Lung (tissue), 12 donors: ENCODE measurements around the gene NCAPH2. TPM values are rescaled to one million over a fixed set of nuclear protein-coding genes. Genes with fewer than 3 reads are reported as not detected.
A peak's percentile ranks its signal among the peaks of the same experiment; 100 is the strongest.

Source experiments
- ATAC-seq: fragments of 200-7000 bp; cut with Tn5 transposase; one replicate; pipeline ENCODE4 v1.9.1; 2020; ENCODE audit warnings: moderate number of reproducible peaks; ENCODE audit not compliant: insufficient read depth, low FRiP score
- DNase-seq, 3 donors: peaks; one replicate each; pipeline ENCODE4 v3.0.0-alpha.2; 2013 to 2017
- H3K27ac ChIP-seq, 2 donors: one replicate each; pipeline ENCODE4 v1.5.1; 2013; ENCODE audit warnings: mild to moderate bottlenecking in 2 of 2, moderate library complexity in 2 of 2, control low read depth in 1 of 2, inconsistent platforms in 1 of 2, low read depth in 1 of 2, low read length in 1 of 2
- H3K27me3 ChIP-seq, 3 donors: one replicate each; pipeline ENCODE4 v1.5.1; 2013; ENCODE audit warnings: low read length in 2 of 3; ENCODE audit not compliant: control insufficient read depth in 3 of 3, insufficient read depth in 3 of 3
- H3K36me3 ChIP-seq, 4 donors: one replicate each; pipeline ENCODE4 v1.5.1; 2013; ENCODE audit warnings: low read length in 4 of 4, mild to moderate bottlenecking in 1 of 4, moderate library complexity in 1 of 4; ENCODE audit not compliant: control insufficient read depth in 4 of 4, insufficient read depth in 4 of 4
- H3K4me1 ChIP-seq, 5 donors: one replicate each; pipeline ENCODE4 v1.5.1; 2013; ENCODE audit warnings: low read length in 5 of 5, mild to moderate bottlenecking in 2 of 5, moderate library complexity in 1 of 5; ENCODE audit not compliant: control insufficient read depth in 5 of 5, insufficient read depth in 5 of 5
- H3K4me3 ChIP-seq: one replicate; pipeline ENCODE4 v1.5.1; 2013; ENCODE audit warnings: mild to moderate bottlenecking, control low read depth, moderate library complexity
- H3K9ac ChIP-seq, 2 donors: one replicate each; pipeline ENCODE4 v1.5.1; 2013; ENCODE audit warnings: low read length in 2 of 2, control low read depth in 1 of 2; ENCODE audit not compliant: insufficient read depth in 1 of 2
- H3K9me3 ChIP-seq, 4 donors: one replicate each; pipeline ENCODE4 v1.5.1; 2013; ENCODE audit warnings: low read length in 3 of 4, mild to moderate bottlenecking in 1 of 4, moderate library complexity in 1 of 4; ENCODE audit not compliant: control insufficient read depth in 4 of 4, insufficient read depth in 3 of 4
- WGBS, 2 donors: extraction: QIAGEN DNeasy Blood & Tissue Kit; methylation state at CpG; one replicate each; pipeline ENCODE4 v1.1.7; 2013; 5-methylcytosine and 5-hydroxymethylcytosine counted together
- polyA plus RNA-seq, 2 donors: library from polyadenylated mRNA; stranded (reverse); fragments of 200-250 nt; gene quantifications; one replicate each; pipeline ENCODE4 v1.2.1, GENCODE V29; 2013
- total RNA-seq, 2 donors: library from RNA; depleted of rRNA in 1 of 2; stranded (reverse); fragments of >200 nt in 1 of 2; gene quantifications; one replicate each; pipeline ENCODE4 v1.2.1, GENCODE V29; 2014 to 2021
- TF ChIP-seq, protein P1 (sequence below): IDR thresholded peaks from 2 replicates; pipeline ENCODE4 v1.5.1; 2012; ENCODE audit warnings: mild to moderate bottlenecking; ENCODE audit errors: control extremely low read depth, extremely low read depth
- donor health status: control.
- donor health status: control.
- donor health status: Bipolar disorder and iron deficiency.
- donor health status: healthy.
- donor health status: DM: yes; HTN: yes; CAD: no.

NCAPH2 gene
- total and polyA plus RNA-seq, 4 donors: 27.8 to 64.4 (median 43.2) TPM

DNA sequence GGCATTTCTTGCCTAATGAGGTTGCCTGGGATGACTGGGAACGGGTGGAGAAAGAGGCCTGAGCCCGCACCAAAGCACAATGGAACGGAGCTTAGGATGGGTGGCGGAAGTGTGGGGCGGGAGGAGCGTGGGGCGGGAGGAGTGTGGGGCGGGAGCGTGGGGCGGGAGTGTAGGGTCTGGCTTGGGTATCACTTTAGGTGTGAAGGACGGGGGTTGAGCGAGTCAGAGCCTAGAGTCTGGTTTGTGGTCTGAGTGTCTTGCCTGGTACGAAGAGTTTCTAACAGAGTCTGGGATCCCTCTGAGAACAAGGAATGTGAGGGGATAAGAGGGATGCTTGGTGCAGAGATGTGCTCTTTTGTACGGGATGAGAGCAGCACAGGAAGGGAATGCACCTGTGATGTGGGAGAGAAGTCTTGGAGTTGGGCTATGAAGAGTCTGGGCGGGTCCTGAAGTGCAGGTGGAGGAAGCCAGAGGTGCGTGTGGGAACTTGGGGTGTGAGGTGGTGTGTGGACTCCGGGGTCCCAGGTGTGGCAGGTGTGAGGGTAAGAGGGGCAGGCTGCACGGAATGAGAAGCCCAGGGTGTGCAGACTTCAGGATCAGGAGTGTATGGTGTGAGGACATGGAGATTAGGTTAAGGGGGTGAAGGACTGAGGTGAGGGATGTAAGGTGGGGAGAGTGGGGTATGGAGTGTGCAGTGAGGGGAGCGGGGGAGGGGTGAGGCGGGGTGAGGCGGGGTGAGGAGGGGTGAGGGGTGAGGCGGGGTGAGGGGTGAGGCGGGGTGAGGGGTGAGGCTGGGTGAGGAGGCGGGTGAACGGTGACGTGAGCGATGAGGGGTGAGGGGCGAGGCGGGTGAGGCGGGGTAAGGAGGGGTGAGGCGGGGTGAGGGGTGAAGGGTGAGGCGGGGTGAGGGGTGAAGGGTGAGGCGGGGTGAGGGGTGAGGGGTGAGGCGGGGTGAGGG is 53.7 kb downstream of the NCAPH2 start:
- ATAC-seq (no peak), DNase-seq (no peak)
- Histone ChIP-seq H3K27me3 (peaks cover 0 to 10% (median 0%) of the 10 kb centered on the region in 3 donors), H3K36me3 (no peaks in the 10 kb centered on the region), H3K9me3 (no peaks in the 10 kb centered on the region), H3K4me3 (no peak overlapping the region), H3K4me1 (peaks cover 0 to 7% (median 0%) of the 10 kb centered on the region in 5 donors), H3K9ac (no peak overlapping the region), H3K27ac (no peak overlapping the region)
- 80% methylated on average over 23 to 29 of the region's 34 CpGs for WGBS, 2 donors
- TF ChIP-seq, protein P1, sequence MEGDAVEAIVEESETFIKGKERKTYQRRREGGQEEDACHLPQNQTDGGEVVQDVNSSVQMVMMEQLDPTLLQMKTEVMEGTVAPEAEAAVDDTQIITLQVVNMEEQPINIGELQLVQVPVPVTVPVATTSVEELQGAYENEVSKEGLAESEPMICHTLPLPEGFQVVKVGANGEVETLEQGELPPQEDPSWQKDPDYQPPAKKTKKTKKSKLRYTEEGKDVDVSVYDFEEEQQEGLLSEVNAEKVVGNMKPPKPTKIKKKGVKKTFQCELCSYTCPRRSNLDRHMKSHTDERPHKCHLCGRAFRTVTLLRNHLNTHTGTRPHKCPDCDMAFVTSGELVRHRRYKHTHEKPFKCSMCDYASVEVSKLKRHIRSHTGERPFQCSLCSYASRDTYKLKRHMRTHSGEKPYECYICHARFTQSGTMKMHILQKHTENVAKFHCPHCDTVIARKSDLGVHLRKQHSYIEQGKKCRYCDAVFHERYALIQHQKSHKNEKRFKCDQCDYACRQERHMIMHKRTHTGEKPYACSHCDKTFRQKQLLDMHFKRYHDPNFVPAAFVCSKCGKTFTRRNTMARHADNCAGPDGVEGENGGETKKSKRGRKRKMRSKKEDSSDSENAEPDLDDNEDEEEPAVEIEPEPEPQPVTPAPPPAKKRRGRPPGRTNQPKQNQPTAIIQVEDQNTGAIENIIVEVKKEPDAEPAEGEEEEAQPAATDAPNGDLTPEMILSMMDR: no peak

DNA sequence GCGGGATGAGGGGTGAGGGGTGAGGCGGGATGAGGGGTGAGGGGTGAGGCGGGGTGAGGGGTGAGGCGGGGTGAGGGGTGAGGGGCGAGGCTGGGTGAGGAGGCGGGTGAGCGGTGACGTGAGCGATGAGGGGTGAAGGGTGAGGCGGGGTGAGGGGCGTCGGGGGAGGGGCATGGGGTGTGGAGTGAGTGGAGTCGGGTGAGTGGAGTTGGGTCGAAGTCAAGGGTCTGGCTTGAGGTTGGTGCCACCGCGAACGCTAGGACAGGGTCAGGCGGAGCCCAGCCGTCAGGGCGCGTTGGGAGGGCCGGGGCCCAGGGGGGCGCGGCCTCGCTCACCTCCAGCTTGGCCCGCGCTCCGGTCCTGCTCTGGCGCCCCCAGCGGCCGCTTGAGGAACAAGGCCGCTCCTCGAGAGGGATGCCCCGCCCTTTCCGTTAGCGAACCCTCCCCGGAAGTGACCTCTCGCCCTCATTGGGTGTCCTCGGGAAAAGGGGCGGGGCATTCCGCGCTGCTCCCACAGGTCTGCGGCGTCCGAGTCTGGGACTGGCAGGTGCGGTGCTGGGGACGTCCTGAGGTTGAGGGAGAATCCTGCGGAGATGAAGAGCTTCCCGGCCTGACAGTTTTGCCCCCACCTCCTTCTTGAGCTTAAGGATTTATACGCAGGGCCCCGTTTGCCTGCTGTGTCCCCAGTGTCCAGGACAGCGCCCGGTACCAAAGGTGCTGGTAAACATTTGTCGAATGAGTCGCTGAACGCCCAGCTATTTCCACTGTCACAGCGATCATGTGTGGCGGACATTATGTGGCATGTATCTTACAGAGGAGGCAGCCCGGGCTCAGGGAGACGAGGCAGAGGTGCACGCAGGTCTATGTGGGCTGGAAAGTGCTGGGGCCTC is 54.7 kb downstream of the NCAPH2 start, which contains the start of gene SYCE3:
TSS of gene SYCE3 (minus strand) at position 397 of the 890 bp plus-strand sequence. CDS start 6,514 bp downstream, outside the sequence.
- ATAC-seq: peak; percentile 99
- H3K27ac ChIP-seq: peak within 1 kb of the TSS; percentile 37 to 77

DNA sequence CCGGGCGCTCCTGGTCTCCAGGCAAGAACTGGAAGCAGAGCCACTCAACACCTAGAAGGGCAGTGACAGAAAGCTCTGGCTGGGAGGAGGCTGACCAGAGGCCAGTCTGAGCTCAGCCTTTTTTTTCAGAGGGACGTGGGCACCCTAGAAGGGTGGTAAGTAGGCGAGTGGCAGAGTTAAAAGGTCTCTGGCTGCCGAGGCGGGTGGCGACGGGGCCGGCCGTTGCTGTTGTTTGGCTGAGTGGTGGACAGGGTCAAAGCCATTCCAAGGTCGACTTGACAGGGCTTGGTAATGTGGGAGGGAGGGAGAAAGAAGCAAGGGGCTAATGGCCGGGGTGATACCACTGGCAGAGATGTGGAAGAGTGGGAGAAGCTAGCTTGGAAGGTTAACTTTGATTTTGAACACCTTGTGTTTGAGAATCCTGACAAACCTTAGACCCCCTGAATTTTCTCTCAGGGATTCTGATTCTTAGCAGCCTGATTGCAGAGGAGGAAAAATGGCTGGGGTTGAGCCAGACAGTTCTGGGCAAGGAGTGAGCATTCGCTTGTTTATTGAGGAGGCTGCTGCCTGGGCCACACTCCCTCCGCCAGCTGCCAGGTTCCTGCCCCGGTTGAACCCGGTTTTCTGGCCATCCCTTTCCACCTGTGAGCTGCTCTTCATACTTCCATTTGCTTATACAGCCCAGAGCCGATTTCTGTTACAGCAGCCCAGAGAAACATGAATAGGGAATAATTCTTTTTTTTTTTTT is 55.6 kb downstream of the NCAPH2 start:
- no peaks in the 10 kb centered on the region for H3K9me3 ChIP-seq
- 25 to 36% methylated on average over 17 of the region's 17 CpGs for WGBS, 2 donors
- peak overlapping the region in 1 of 2 donors; percentile 58 for H3K9ac ChIP-seq
- H3K36me3 ChIP-seq: no peaks in the 10 kb centered on the region
- no peak for DNase-seq
- peaks cover 0 to 6% (median 0%) of the 10 kb centered on the region in 3 donors for H3K27me3 ChIP-seq
- peaks cover 0 to 7% (median 0%) of the 10 kb centered on the region in 5 donors for H3K4me1 ChIP-seq
- peak overlapping the region; percentile 37 to 77 for H3K27ac ChIP-seq
- ATAC-seq: peak; percentile 10
- H3K4me3 ChIP-seq: no peak overlapping the region
- TF ChIP-seq, protein P1: no peak

More for the DNA sequence above, 54.7 kb downstream of the NCAPH2 start, which contains the start of gene SYCE3:
- Histone ChIP-seq H3K4me3 (peak within 1 kb of the TSS; percentile 10), H3K27me3 (peaks cover 0 to 7% (median 0%) of the 10 kb centered on the region in 3 donors), H3K9me3 (no peaks in the 10 kb centered on the region), H3K9ac (peak within 1 kb of the TSS in 1 of 2 donors; percentile 58), H3K4me1 (peaks cover 0 to 7% (median 0%) of the 10 kb centered on the region in 5 donors), H3K36me3 (no peaks in the 10 kb centered on the region)
- 2 to 6% methylated on average over 44 to 61 of the region's 61 CpGs for WGBS, 2 donors
- peak; percentile 93 to 95 (median 93) for DNase-seq
- TF ChIP-seq, protein P1: peak; percentile 92
